Measurements from ENCODE around the gene MED10. TPM values are rescaled to one million over a fixed set of nuclear protein-coding genes. Genes with fewer than 3 reads are reported as not detected.

The MED10 gene
- total and polyA plus RNA-seq, 2 experiments from 2014 or later = 15.8 to 63.9 TPM

- TF ChIP-seq CTCF (IDR thresholded peaks at IDR 0.05; ENCODE audit: low read depth, low read length) = no peak
- no peaks in the 10 kb centered on the region for H3K27me3 ChIP-seq
- H3K36me3 ChIP-seq = no peaks in the 10 kb centered on the region
- no peaks in the 10 kb centered on the region for H3K4me1 ChIP-seq (ENCODE audit: low read depth)
- H3K27ac ChIP-seq = no peak overlapping the region
- no peak overlapping the region for H3K4me3 ChIP-seq
- no peaks in the 10 kb centered on the region for H3K9me3 ChIP-seq (ENCODE audit: low read depth)
- DNase-seq (ENCODE audit: low read depth in 1 of 2, low spot score in 1 of 2) = no peak
Observed at GRCh38 chr5:6395102-6395445, 16.7 kb upstream of the MED10 start.

GRCh38 chr5:6394429-6395101 is 16.2 kb upstream of the MED10 start:
- H3K27ac ChIP-seq = no peak overlapping the region
- H3K4me1 ChIP-seq (ENCODE audit: low read depth) = no peaks in the 10 kb centered on the region
- DNase-seq (ENCODE audit: low read depth in 1 of 2, low spot score in 1 of 2) = no peak
- no peaks in the 10 kb centered on the region for H3K27me3 ChIP-seq
- no peak overlapping the region for H3K4me3 ChIP-seq
- no peak for TF ChIP-seq CTCF (IDR thresholded peaks at IDR 0.05; ENCODE audit: low read depth, low read length)
- no peaks in the 10 kb centered on the region for H3K36me3 ChIP-seq
- H3K9me3 ChIP-seq (ENCODE audit: low read depth) = no peaks in the 10 kb centered on the region

GRCh38 chr5:6393596-6394194 is 15.3 kb upstream of the MED10 start:
- no peak for DNase-seq (ENCODE audit: low read depth in 1 of 2, low spot score in 1 of 2)

GRCh38 chr5:6392561-6392960 is 14.2 kb upstream of the MED10 start:
- no peaks in the 10 kb centered on the region for H3K4me1 ChIP-seq (ENCODE audit: low read depth)
- H3K27me3 ChIP-seq = no peaks in the 10 kb centered on the region
- DNase-seq (ENCODE audit: low read depth in 1 of 2, low spot score in 1 of 2) = no peak
- no peak overlapping the region for H3K4me3 ChIP-seq
- no peak overlapping the region for H3K27ac ChIP-seq
- no peaks in the 10 kb centered on the region for H3K9me3 ChIP-seq (ENCODE audit: low read depth)
- no peaks in the 10 kb centered on the region for H3K36me3 ChIP-seq
- TF ChIP-seq CTCF (IDR thresholded peaks at IDR 0.05; ENCODE audit: low read depth, low read length) = no peak

More at GRCh38 chr5:6393596-6394194, 15.3 kb upstream of the MED10 start:
- TF ChIP-seq CTCF (IDR thresholded peaks at IDR 0.05; ENCODE audit: low read depth, low read length) = no peak
- Histone ChIP-seq H3K36me3 (no peaks in the 10 kb centered on the region), H3K4me1 (ENCODE audit: low read depth) (no peaks in the 10 kb centered on the region), H3K27me3 (no peaks in the 10 kb centered on the region), H3K4me3 (no peak overlapping the region), H3K27ac (no peak overlapping the region), H3K9me3 (ENCODE audit: low read depth) (no peaks in the 10 kb centered on the region)

- Histone ChIP-seq H3K4me1 (ENCODE audit: low read depth) (no peaks in the 10 kb centered on the region), H3K36me3 (no peaks in the 10 kb centered on the region), H3K4me3 (no peak overlapping the region), H3K27me3 (no peaks in the 10 kb centered on the region), H3K9me3 (ENCODE audit: low read depth) (no peaks in the 10 kb centered on the region), H3K27ac (no peak overlapping the region)
- no peak for TF ChIP-seq CTCF (IDR thresholded peaks at IDR 0.05; ENCODE audit: low read depth, low read length)
- no peak for DNase-seq (ENCODE audit: low read depth in 1 of 2, low spot score in 1 of 2)
Observed at GRCh38 chr5:6391151-6391550, 12.8 kb upstream of the MED10 start.

Measured in cardiac muscle cell (in vitro differentiated cells and primary cell).